Measurements from ENCODE around the gene TH. TPM values are rescaled to one million over a fixed set of nuclear protein-coding genes. Genes with fewer than 3 reads are reported as not detected.
A peak's percentile ranks its signal among the peaks of the same experiment; 100 is the strongest.

TH gene
- polyA plus RNA-seq, 3 donors, result not detected

DNA sequence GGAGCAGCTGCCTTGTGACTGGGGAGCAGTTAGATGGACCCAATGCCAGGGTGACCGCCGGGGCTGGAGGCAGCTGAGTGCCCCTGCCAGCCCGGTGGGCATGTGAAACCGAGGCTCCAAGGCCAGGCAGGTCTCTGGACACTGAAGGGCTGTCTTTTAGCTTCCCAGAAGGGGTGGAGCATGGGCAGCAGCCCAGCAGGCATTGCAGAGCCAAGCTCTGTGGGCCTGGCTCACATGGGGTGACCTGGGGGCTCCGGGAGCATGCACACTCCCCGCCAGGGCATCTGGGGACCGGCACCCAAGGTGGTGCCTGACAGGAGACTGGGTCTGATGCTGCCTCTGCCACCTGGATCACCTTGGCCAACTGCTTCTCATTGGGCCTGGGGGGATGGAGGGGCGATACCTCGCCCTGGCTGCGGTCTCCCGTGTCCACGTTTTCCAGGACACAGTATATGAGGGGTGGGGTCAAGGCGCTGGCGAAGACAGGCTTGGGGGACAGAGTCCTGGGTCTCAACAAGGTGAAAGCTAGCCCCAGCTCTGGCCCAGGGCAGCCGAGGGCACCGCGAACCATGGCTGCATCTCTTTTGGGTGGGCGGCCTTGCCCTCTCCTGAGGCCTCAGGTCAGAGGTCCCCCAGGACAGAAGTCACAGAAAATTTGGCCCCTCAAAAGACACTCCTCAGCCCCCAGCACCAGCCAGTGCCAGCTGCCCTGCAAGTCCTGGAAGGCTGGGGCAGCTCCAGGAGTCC lies 14.1 kb downstream of the TH start:
- intact Hi-C loops (cut with micrococcal nuclease), result loop anchor here in 1 of 2 donors (5.0 to 10.0 kb wide), 3 partner anchors 233 to 505 kb away; no protein-coding TSS in a partner anchor

DNA sequence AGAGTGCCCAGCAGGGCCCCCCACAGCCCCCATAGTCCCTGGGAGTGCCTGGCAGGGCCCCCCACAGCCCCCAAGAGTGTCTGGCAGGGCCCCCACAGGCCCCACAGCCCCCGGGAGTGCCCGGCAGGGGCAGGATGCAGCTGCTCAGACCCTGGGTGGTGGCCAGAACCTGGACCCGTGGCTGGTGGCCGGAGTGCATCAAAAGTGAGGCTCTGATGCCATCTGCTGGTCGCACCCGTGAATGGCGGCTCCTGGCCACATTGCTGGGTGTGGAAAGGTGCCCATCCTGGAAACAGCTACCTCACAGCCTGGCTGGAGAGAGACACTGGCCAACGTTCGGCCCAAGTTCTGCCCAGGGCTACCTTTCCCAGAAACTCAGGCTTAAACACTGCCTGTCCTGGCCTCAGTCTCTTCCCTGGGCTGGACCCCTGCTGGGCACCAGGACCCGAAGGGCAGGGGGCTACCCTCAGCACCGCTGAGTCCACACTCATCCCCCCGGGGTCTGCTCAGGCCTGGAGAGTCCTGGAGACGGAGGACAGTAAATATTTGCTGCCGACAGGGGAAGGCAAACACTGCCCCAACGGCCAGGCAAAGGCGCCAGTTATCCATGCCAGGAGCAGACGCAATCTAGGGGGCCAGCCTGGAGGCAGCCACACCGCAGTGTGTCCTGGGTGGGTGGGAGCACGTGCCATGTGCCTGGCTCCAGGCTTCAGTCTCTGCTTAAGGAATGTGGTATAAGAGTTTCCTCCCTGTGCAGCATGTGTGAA lies 15.0 kb downstream of the TH start:
- H3K4me2 ChIP-seq (replicated peaks; ENCODE audit: extremely low read depth, low read length, poor library complexity, severe bottlenecking), result no peak overlapping the region
- no peak overlapping the region for H2AFZ ChIP-seq (ENCODE audit: insufficient read depth, low read depth, low read length, poor library complexity, severe bottlenecking)
- Mint-ChIP-seq H3K36me3 (no peaks in the 10 kb centered on the region), H3K27ac (peak overlapping the region in 1 of 7 donors; percentile 46), H3K9me3 (peaks cover 0 to 1% (median 0%) of the 10 kb centered on the region in 7 donors), H3K4me1 (peaks cover 10% of the 10 kb centered on the region), H3K27me3 (ENCODE audit: low read depth in 3 of 3) (peaks cover 0 to 22% (median 3%) of the 10 kb centered on the region in 3 donors), H3K4me3 (no peak overlapping the region)
- no peak overlapping the region for H3K27ac ChIP-seq (ENCODE audit: low read depth in 1 of 2, low read length in 2 of 2)
- H3K4me1 ChIP-seq (ENCODE audit: control insufficient read depth in 1 of 2, insufficient read depth in 2 of 2, low read length in 2 of 2), result peaks cover 3 to 4% of the 10 kb centered on the region in 2 donors
- H3K79me2 ChIP-seq (ENCODE audit: insufficient read depth, low read length), result no peaks in the 10 kb centered on the region
- peak; percentile 23 to 54 (median 51) for DNase-seq
- H3K9me3 ChIP-seq (replicated peaks in 1 of 2; ENCODE audit: control insufficient read depth in 1 of 2, insufficient read depth in 1 of 2, low read length in 2 of 2), result no peaks in the 10 kb centered on the region
- H3K36me3 ChIP-seq (replicated peaks in 1 of 2; ENCODE audit: control insufficient read depth in 1 of 2, insufficient read depth in 2 of 2, low read length in 2 of 2), result no peaks in the 10 kb centered on the region
- intact Hi-C loops (cut with micrococcal nuclease), result loop anchor here in 1 of 2 donors (5.0 to 10.0 kb wide), 3 partner anchors 232 to 504 kb away; no protein-coding TSS in a partner anchor
- WGBS (ENCODE audit: insufficient coverage), result 41% methylated on average over 19 of the region's 19 CpGs
- no peak overlapping the region for H3K4me3 ChIP-seq (replicated peaks in 1 of 3; ENCODE audit: low read depth in 2 of 3, low read length in 3 of 3)
- TF ChIP-seq, protein P1, sequence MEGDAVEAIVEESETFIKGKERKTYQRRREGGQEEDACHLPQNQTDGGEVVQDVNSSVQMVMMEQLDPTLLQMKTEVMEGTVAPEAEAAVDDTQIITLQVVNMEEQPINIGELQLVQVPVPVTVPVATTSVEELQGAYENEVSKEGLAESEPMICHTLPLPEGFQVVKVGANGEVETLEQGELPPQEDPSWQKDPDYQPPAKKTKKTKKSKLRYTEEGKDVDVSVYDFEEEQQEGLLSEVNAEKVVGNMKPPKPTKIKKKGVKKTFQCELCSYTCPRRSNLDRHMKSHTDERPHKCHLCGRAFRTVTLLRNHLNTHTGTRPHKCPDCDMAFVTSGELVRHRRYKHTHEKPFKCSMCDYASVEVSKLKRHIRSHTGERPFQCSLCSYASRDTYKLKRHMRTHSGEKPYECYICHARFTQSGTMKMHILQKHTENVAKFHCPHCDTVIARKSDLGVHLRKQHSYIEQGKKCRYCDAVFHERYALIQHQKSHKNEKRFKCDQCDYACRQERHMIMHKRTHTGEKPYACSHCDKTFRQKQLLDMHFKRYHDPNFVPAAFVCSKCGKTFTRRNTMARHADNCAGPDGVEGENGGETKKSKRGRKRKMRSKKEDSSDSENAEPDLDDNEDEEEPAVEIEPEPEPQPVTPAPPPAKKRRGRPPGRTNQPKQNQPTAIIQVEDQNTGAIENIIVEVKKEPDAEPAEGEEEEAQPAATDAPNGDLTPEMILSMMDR (IDR thresholded peaks at IDR 0.05), result peak; percentile 84
- no peaks in the 10 kb centered on the region for H4K20me1 ChIP-seq (ENCODE audit: insufficient read depth, low read length)
- H3K9ac ChIP-seq (ENCODE audit: insufficient read depth, low read length, poor library complexity, severe bottlenecking), result no peak overlapping the region
- H3K27me3 ChIP-seq (ENCODE audit: control insufficient read depth in 2 of 2, insufficient read depth in 2 of 2, low read length in 2 of 2), result no peaks in the 10 kb centered on the region

More for the DNA sequence above, 14.1 kb downstream of the TH start:
- Mint-ChIP-seq H3K36me3 (no peaks in the 10 kb centered on the region), H3K4me1 (peaks cover 5% of the 10 kb centered on the region), H3K27me3 (ENCODE audit: low read depth in 3 of 3) (peaks cover 0 to 22% (median 3%) of the 10 kb centered on the region in 3 donors), H3K9me3 (peaks cover 0 to 1% (median 0%) of the 10 kb centered on the region in 7 donors), H3K4me3 (no peak overlapping the region), H3K27ac (peak overlapping the region in 1 of 7 donors; percentile 46)
- Histone ChIP-seq H3K79me2 (ENCODE audit: insufficient read depth, low read length) (no peaks in the 10 kb centered on the region), H3K9ac (ENCODE audit: insufficient read depth, low read length, poor library complexity, severe bottlenecking) (no peak overlapping the region), H4K20me1 (ENCODE audit: insufficient read depth, low read length) (no peaks in the 10 kb centered on the region), H3K27ac (ENCODE audit: low read depth in 1 of 2, low read length in 2 of 2) (no peak overlapping the region), H2AFZ (ENCODE audit: insufficient read depth, low read depth, low read length, poor library complexity, severe bottlenecking) (no peak overlapping the region), H3K4me2 (replicated peaks; ENCODE audit: extremely low read depth, low read length, poor library complexity, severe bottlenecking) (no peak overlapping the region), H3K4me3 (replicated peaks in 1 of 3; ENCODE audit: low read depth in 2 of 3, low read length in 3 of 3) (no peak overlapping the region), H3K36me3 (replicated peaks in 1 of 2; ENCODE audit: control insufficient read depth in 1 of 2, insufficient read depth in 2 of 2, low read length in 2 of 2) (no peaks in the 10 kb centered on the region), H3K4me1 (ENCODE audit: control insufficient read depth in 1 of 2, insufficient read depth in 2 of 2, low read length in 2 of 2) (no peaks in the 10 kb centered on the region), H3K27me3 (ENCODE audit: control insufficient read depth in 2 of 2, insufficient read depth in 2 of 2, low read length in 2 of 2) (no peaks in the 10 kb centered on the region), H3K9me3 (replicated peaks in 1 of 2; ENCODE audit: control insufficient read depth in 1 of 2, insufficient read depth in 1 of 2, low read length in 2 of 2) (no peaks in the 10 kb centered on the region)
- TF ChIP-seq, protein P1 (IDR thresholded peaks at IDR 0.05), result no peak
- 79% methylated on average over 13 of the region's 18 CpGs for WGBS (ENCODE audit: insufficient coverage)
- DNase-seq, result no peak
